H9 (cell line): ENCODE measurements around the gene NF1. TPM values are rescaled to one million over a fixed set of nuclear protein-coding genes. Genes with fewer than 3 reads are reported as not detected.

Experiments
- DNase-seq: peaks from one replicate; pipeline ENCODE4 v3.0.0-alpha.2; 2017
- H2AFZ ChIP-seq: one replicate; pipeline ENCODE4 v1.6.1; 2013; ENCODE audit warnings: mild to moderate bottlenecking, low read length, control low read depth, moderate library complexity
- H2AK5ac ChIP-seq: 2 replicates; pipeline ENCODE4 v1.6.1; 2013; ENCODE audit warnings: low read length, control low read depth, mixed read lengths; ENCODE audit not compliant: insufficient read length
- H2BK120ac ChIP-seq: one replicate; pipeline ENCODE4 v1.6.1; 2013; ENCODE audit warnings: low read depth, mild to moderate bottlenecking, low read length, control low read depth, inconsistent platforms; ENCODE audit not compliant: poor library complexity, severe bottlenecking
- H2BK12ac ChIP-seq: 2 replicates; pipeline ENCODE4 v1.6.1; 2013; ENCODE audit warnings: low read length, control low read depth, mixed read lengths, low read depth; ENCODE audit not compliant: insufficient read length
- H2BK15ac ChIP-seq: 2 replicates; pipeline ENCODE4 v1.6.1; 2013; ENCODE audit warnings: low read depth, low read length, control low read depth
- H2BK20ac ChIP-seq: one replicate; pipeline ENCODE4 v1.6.1; 2013; ENCODE audit warnings: low read depth, mild to moderate bottlenecking, low read length, control low read depth, inconsistent platforms; ENCODE audit not compliant: poor library complexity, severe bottlenecking
- H2BK5ac ChIP-seq: 2 replicates; pipeline ENCODE4 v1.6.1; 2013; ENCODE audit warnings: low read length, control low read depth, mixed read lengths; ENCODE audit not compliant: insufficient read length
- H3K14ac ChIP-seq: 2 replicates; pipeline ENCODE4 v1.6.1; 2013; ENCODE audit warnings: low read length, control low read depth; ENCODE audit not compliant: insufficient read depth
- H3K18ac ChIP-seq: 2 replicates; pipeline ENCODE4 v1.6.1; 2013; ENCODE audit warnings: low read depth, mild to moderate bottlenecking, mixed read lengths, low read length, control low read depth; ENCODE audit not compliant: insufficient read length
- H3K23ac ChIP-seq: 2 replicates; pipeline ENCODE4 v1.6.1; 2013; ENCODE audit warnings: low read length, control low read depth, mixed read lengths, low read depth; ENCODE audit not compliant: insufficient read length
- H3K23me2 ChIP-seq: 2 replicates; pipeline ENCODE4 v1.6.1; 2013; ENCODE audit warnings: low read depth, mild to moderate bottlenecking, mixed read lengths, low read length, control low read depth; ENCODE audit not compliant: insufficient read length, poor library complexity, severe bottlenecking
- H3K27ac ChIP-seq: 2 replicates; pipeline ENCODE4 v1.5.1; 2013; ENCODE audit warnings: low read length, control low read depth, mixed read lengths, low read depth; ENCODE audit not compliant: insufficient read length
- H3K27me3 ChIP-seq: 2 replicates; pipeline ENCODE4 v1.6.1; 2013; ENCODE audit warnings: low read length, control low read depth, inconsistent platforms; ENCODE audit not compliant: insufficient read depth
- H3K4ac ChIP-seq: 2 replicates; pipeline ENCODE4 v1.6.1; 2013; ENCODE audit warnings: low read depth, mild to moderate bottlenecking, control low read depth, inconsistent platforms, low read length, moderate library complexity
- H3K4me1 ChIP-seq: 2 replicates; pipeline ENCODE4 v1.6.1; 2013; ENCODE audit warnings: low read length, control low read depth, inconsistent platforms; ENCODE audit not compliant: insufficient read depth
- H3K4me2 ChIP-seq: 2 replicates; pipeline ENCODE4 v1.6.1; 2013; ENCODE audit warnings: low read length, control low read depth, mixed read lengths; ENCODE audit not compliant: insufficient read length, insufficient read depth
- H3K56ac ChIP-seq: 2 replicates; pipeline ENCODE4 v1.6.1; 2013; ENCODE audit warnings: low read depth, mild to moderate bottlenecking, mixed read lengths, low read length, control low read depth; ENCODE audit not compliant: insufficient read length
- H3K79me1 ChIP-seq: 2 replicates; pipeline ENCODE4 v1.6.1; 2013; ENCODE audit warnings: low read depth, mild to moderate bottlenecking, moderate library complexity, low read length, control low read depth, inconsistent platforms; ENCODE audit not compliant: insufficient read depth, poor library complexity, severe bottlenecking
- H3K79me2 ChIP-seq: 2 replicates; pipeline ENCODE4 v1.6.1; 2013; ENCODE audit warnings: low read length, control low read depth, inconsistent platforms; ENCODE audit not compliant: insufficient read depth
- H3K9ac ChIP-seq: 2 replicates; pipeline ENCODE4 v1.6.1; 2013; ENCODE audit warnings: low read length, control low read depth, mixed read lengths; ENCODE audit not compliant: insufficient read length; ENCODE audit errors: extremely low read depth
- H3K9me3 ChIP-seq: one replicate; pipeline ENCODE4 v1.6.1; 2013; ENCODE audit warnings: low read depth, low read length, inconsistent platforms; ENCODE audit not compliant: control insufficient read depth
- H3T11ph ChIP-seq: one replicate; pipeline ENCODE4 v1.6.1; 2013; ENCODE audit warnings: mild to moderate bottlenecking, low read length, control low read depth, inconsistent platforms
- H4K20me1 ChIP-seq: one replicate; pipeline ENCODE4 v1.6.1; 2013; ENCODE audit not compliant: control insufficient read depth, insufficient read length, insufficient read depth
- H4K5ac ChIP-seq: 2 replicates; pipeline ENCODE4 v1.6.1; 2013; ENCODE audit warnings: low read depth, mild to moderate bottlenecking, mixed read lengths, low read length, control low read depth; ENCODE audit not compliant: insufficient read length
- H4K8ac ChIP-seq: replicated peaks from 2 replicates; pipeline ENCODE4 v1.6.1; 2013; ENCODE audit warnings: low read length, control low read depth, mixed read lengths, low read depth; ENCODE audit not compliant: insufficient read length
- H4K91ac ChIP-seq: 2 replicates; pipeline ENCODE4 v1.6.1; 2013; ENCODE audit warnings: low read depth, mild to moderate bottlenecking, moderate library complexity, mixed read lengths, low read length, control low read depth; ENCODE audit not compliant: insufficient read length
- H3K27ac Mint-ChIP-seq, 3 experiments: 2 replicates in 2 of 3; 3 replicates in 1 of 3; pipeline ENCODE4 v1.8.0; 2020 to 2021; ENCODE audit warnings: mixed read lengths in 3 of 3, mild to moderate bottlenecking in 1 of 3, moderate library complexity in 1 of 3
- H3K27me3 Mint-ChIP-seq: 2 replicates; pipeline ENCODE4 v1.8.0; 2021; ENCODE audit warnings: low read depth, mild to moderate bottlenecking, moderate library complexity, mixed read lengths
- H3K36me3 Mint-ChIP-seq, 3 experiments: 2 replicates in 2 of 3; 3 replicates in 1 of 3; pipeline ENCODE4 v1.8.0; 2020 to 2021; ENCODE audit warnings: low read depth in 3 of 3, mixed read lengths in 3 of 3; ENCODE audit not compliant: insufficient read depth in 1 of 3
- H3K4me1 Mint-ChIP-seq, 2 experiments: 2 replicates each; pipeline ENCODE4 v1.8.0; 2020; ENCODE audit warnings: mixed read lengths in 2 of 2
- H3K4me3 Mint-ChIP-seq, 2 experiments: 2 replicates in 1 of 2; 3 replicates in 1 of 2; pipeline ENCODE4 v1.8.0; 2020 to 2021; ENCODE audit warnings: mild to moderate bottlenecking in 2 of 2, mixed read lengths in 2 of 2, moderate library complexity in 1 of 2
- H3K9me3 Mint-ChIP-seq, 2 experiments: 2 replicates in 1 of 2; 3 replicates in 1 of 2; pipeline ENCODE4 v1.8.0; 2020; ENCODE audit warnings: mild to moderate bottlenecking in 2 of 2, mixed read lengths in 2 of 2, moderate library complexity in 1 of 2
- WGBS: extraction: QIAGEN DNeasy Blood & Tissue Kit; methylation state at CpG from one replicate; pipeline ENCODE4 v1.1.7; 2013; ENCODE audit warnings: missing lambda C conversion rate, low lambda C conversion rate, mixed read lengths; ENCODE audit not compliant: insufficient read length; ENCODE audit errors: extremely low coverage; 5-methylcytosine and 5-hydroxymethylcytosine counted together
- total RNA-seq: library from RNA; stranded (reverse); gene quantifications from 2 replicates; pipeline ENCODE4 v1.2.1, GENCODE V29; 2021
- TF ChIP-seq, protein P1 (sequence below): fragments of 200-600 bp; sonication (generic); conservative IDR thresholded peaks from 3 replicates; pipeline ENCODE4 v1.8.0; 2021; ENCODE audit warnings: antibody characterized with exemption, mild to moderate bottlenecking

The NF1 gene
- total RNA-seq, 1 experiment from 2014 or later = 38.1 TPM

DNA sequence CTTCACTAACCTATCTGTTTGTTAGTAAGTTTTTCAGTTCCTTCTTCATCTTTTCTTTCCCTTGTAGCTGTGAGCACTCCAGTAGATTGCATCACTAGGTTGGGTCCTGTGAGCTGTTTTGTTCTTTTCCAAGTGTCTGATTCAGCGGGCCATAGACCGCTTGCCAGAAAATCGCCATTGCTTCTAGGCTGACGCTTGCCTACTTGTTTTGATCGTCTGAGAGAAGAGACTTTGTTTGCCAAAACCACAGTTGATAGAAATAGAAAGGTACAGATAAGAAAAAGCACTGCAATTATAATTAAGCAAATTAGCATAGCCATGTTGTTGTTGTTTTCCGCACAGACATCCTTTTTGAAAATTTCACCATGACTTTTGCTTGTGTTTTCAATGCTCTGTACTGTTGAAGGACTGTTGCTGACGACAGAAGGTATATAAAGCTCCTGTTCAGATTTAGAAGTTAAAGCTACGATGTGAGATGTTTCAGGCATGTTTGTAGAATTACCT lies 223.6 kb downstream of the NF1 start:
- no CpG with 5 or more reads among the region's 8 CpGs for WGBS
- no peak overlapping the region for H2AK5ac ChIP-seq
- H3K23me2 ChIP-seq = no peaks in the 10 kb centered on the region
- H3T11ph ChIP-seq = no peak overlapping the region
- no peak overlapping the region for H3K9ac ChIP-seq
- H3K18ac ChIP-seq = no peak overlapping the region
- Mint-ChIP-seq H3K27ac (peak overlapping the region in 1 of 3 experiments; percentile 80; a peak in 2 of 7 replicates), H3K27me3 (no peaks in the 10 kb centered on the region), H3K9me3 (no peaks in the 10 kb centered on the region), H3K4me3 (no peak overlapping the region), H3K4me1 (peaks cover 5 to 8% of the 10 kb centered on the region in 2 experiments), H3K36me3 (no peaks in the 10 kb centered on the region)
- H3K27ac ChIP-seq = peak overlapping the region; percentile 68
- H2BK120ac ChIP-seq = no peak overlapping the region
- no peak overlapping the region for H3K4ac ChIP-seq
- no peak overlapping the region for H4K5ac ChIP-seq
- DNase-seq = no peak
- no peak overlapping the region for H2BK12ac ChIP-seq
- H2BK5ac ChIP-seq = no peak overlapping the region
- TF ChIP-seq, protein P1, sequence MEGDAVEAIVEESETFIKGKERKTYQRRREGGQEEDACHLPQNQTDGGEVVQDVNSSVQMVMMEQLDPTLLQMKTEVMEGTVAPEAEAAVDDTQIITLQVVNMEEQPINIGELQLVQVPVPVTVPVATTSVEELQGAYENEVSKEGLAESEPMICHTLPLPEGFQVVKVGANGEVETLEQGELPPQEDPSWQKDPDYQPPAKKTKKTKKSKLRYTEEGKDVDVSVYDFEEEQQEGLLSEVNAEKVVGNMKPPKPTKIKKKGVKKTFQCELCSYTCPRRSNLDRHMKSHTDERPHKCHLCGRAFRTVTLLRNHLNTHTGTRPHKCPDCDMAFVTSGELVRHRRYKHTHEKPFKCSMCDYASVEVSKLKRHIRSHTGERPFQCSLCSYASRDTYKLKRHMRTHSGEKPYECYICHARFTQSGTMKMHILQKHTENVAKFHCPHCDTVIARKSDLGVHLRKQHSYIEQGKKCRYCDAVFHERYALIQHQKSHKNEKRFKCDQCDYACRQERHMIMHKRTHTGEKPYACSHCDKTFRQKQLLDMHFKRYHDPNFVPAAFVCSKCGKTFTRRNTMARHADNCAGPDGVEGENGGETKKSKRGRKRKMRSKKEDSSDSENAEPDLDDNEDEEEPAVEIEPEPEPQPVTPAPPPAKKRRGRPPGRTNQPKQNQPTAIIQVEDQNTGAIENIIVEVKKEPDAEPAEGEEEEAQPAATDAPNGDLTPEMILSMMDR = no peak
- no peak overlapping the region for H3K56ac ChIP-seq
- H4K91ac ChIP-seq = no peak overlapping the region
- no peaks in the 10 kb centered on the region for H3K27me3 ChIP-seq
- no peaks in the 10 kb centered on the region for H3K79me1 ChIP-seq
- no peaks in the 10 kb centered on the region for H3K4me1 ChIP-seq
- H2BK20ac ChIP-seq = no peak overlapping the region
- no peak overlapping the region for H2BK15ac ChIP-seq
- H3K14ac ChIP-seq = no peak overlapping the region
- H3K23ac ChIP-seq = no peak overlapping the region
- no peaks in the 10 kb centered on the region for H3K79me2 ChIP-seq
- H2AFZ ChIP-seq = no peak overlapping the region
- H3K9me3 ChIP-seq = no peaks in the 10 kb centered on the region
- H4K8ac ChIP-seq = no peak overlapping the region
- no peak overlapping the region for H3K4me2 ChIP-seq
- H4K20me1 ChIP-seq = no peaks in the 10 kb centered on the region
